ENCODE measurements around the gene POMGNT1.

Gene POMGNT1

GRCh38 chr1:46206399-46206798 lies 8.2 kb upstream of the POMGNT1 start:
- DNase-seq, result no peak

DNA sequence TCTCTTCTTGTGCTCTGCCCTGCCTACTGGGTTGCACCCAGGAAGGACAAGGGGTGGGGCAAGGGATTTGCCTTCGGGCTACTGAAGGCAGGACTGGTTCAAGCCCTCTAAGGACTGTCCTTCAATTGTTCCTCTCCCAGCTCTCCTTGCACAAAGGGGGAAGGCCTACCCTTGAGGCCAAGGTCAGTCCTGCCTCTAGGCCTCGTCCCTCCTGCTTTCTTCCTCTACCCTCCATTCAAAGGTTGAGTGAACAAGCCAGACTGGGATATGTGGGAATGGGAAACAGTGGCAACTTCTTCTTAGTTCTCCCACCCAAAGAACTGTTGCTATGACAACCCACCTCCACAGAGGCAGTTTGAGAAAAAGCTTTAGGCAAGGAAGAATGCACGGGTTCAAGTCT lies 7.6 kb upstream of the POMGNT1 start:
- DNase-seq, result no peak

GRCh38 chr1:46205141-46205540 lies 6.9 kb upstream of the POMGNT1 start:
- no peak for DNase-seq

- no peak for DNase-seq
These were observed 6.1 kb upstream of the POMGNT1 start for GRCh38 chr1:46204406-46204742.

DNA sequence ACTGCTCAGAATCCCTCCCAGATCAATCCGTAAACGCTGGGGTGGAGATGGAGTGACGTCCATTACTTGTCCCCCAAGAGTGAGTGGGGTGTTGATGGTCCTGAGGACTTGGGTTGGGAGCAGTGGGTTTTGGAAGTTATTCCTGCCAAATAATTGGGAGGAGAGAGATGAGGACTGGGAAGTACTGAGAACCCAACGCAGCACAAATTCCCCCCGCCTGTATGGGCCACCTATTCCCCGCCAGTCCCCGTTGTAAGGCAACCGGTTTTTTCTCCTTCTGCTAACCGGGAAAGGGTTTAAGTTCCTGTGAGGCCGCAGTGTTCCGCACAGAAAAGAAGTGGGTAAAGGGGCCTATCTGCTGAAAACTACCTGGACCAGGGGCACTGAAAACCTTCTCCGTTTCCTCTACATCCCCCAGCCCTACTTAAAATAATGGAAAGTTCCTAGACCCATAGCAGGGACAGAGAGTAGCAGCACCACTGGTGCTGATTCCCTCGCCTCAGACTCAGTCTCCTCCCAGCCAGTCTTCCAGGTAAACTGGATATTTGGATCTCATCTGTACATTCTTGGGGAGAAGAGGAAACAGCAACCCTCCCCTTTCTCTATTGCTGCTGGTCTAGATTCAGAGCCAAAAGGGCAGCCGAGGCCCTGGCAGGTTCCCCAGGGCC lies 5.6 kb upstream of the POMGNT1 start:
- no peak for DNase-seq

GRCh38 chr1:46199233-46199749 lies 1.1 kb upstream of the POMGNT1 start:
- DNase-seq, result no peak

DNA sequence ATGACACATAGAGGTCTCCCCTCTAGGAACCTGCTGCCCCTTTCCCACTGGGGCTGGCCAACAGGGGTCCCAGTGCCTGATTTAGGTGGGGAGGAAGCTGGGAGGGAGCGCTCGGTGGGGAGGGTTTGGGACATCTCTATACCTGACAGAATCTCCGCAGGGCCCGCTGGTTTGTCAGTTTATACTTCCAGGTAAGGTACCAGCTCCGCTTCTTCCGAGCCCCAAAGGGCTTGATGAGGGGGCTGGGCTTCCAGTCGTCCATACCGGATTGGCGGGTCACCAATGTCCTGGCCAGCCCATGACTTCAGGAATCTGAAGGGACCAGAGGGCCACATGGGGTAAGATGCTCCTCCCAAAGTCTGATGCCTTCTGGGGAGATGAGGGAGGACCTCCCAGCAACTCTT lies 672 bp downstream of the POMGNT1 start:
- DNase-seq, result no peak

- no peak for DNase-seq
These were observed 1.6 kb downstream of the POMGNT1 start for GRCh38 chr1:46196609-46197008.

GRCh38 chr1:46194641-46195193 lies 3.5 kb downstream of the POMGNT1 start:
- DNase-seq, result no peak

DNA sequence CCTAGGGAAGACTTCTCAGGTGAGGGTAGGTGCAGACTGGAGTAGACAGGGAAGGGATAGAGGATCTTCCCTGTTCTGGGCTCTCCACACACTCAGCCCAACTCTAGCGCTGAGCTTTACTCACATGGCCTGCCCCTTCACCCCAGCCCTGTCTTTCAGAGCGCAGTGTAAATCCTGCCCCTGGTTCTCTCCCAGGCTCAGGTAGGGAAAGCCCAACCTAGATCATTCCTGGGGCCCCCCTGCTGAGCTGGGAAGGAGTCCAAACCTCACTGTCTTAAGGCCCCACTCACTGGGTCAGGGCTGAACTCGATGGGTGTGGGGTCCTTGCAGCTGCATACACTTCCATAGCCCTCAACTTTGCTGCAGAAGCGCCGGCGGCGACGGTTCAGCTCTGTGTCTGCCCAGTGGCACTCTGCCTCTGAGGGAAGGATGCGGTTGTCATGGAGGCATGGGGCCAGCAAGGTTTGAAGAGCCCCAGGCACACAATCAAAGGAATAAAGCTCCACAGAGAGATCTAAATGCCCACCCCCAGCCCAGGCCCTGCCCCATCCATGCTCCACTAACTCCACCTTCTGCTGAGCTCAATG lies 4.2 kb downstream of the POMGNT1 start:
- no peak for DNase-seq

DNA sequence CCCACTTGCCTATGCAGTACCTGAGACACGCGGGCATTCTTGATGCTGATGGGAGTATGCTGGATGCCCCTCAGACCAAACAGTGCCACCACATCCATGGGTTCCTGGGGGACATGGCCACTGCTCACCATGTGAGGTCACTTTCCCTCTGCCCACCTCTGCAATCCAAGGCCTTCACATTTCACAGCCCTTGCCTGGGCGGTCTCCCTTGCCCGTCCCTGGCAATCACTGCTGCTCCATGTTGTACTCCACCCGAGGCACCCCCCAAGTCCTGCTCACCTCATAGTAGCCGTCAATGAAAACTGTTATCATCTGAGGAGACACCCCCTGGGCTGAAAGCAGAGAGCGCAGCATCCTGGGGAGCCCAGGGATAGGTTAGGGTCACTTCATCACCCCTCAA lies 4.9 kb downstream of the POMGNT1 start:
- no peak for DNase-seq

DNA sequence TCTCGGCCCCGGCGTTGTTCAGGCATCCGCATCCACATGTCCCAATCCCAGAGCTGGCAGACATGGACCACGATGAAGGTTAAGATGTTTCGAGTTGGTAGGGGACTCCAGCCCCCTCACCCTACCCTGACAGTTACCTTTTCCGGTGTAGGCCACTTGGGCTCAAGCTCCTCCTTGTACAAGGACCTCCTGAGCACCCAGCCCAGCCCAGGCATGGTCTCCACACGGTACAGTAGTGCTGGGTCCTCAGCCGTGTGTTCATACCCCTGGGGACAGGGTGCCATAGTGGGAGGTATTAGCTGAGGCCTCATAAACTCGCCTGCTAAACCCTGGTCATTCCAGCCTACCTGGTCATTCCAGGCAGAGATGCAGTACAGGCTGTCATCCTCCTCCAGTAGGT lies 6.1 kb downstream of the POMGNT1 start:
- DNase-seq, result no peak

DNA sequence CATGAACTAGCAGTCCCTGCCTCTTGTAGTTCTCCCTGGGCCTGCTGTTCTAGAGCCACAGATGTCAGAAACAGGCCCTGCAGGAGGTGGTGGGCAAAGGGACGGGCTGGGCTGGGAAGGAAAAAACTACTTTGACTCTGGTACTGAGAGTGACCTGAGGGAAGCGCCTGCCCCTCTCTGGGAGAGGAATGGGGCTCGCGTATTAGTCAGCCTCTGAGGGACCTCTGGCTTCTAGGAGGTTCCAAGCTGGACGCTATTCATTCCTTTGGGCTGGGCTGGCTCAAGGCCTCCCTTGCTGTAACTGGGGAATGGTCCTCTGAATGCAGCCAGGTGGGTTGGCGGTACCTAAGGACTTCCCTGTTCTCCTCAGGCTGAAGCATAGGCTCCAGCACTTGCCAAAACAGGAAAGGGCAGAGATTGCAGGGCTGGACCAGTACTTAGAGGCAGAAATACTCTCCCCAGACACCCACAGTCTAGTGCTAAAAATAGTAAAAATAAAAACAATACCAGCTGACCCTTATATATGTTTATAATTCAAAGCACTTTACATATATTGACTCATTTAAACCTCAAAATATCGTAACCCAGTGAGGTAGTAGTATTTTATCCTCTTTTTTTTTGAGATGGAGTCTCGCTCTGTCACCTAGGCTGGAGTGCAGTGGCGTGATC lies 7.1 kb downstream of the POMGNT1 start:
- DNase-seq, result no peak

DNA sequence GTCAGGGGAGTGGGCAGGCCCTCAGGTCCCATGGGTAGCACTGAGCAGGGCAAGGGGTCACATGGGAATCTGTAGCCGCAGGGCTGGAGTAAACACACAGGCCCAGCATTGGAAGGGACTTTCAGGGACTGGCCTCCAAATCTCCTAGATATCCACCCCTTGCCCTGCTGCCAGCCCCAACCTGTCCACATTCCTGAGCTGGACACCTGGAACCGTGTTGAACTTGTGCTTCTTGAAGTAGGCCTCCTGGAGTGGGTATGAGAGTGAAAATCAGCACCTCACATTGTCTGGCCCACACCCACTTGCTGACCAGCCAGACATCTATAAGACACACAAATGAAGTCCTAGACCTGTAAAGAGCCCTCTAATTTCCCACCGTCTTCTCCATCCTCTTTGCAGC lies 7.7 kb downstream of the POMGNT1 start:
- no peak for DNase-seq

DNA sequence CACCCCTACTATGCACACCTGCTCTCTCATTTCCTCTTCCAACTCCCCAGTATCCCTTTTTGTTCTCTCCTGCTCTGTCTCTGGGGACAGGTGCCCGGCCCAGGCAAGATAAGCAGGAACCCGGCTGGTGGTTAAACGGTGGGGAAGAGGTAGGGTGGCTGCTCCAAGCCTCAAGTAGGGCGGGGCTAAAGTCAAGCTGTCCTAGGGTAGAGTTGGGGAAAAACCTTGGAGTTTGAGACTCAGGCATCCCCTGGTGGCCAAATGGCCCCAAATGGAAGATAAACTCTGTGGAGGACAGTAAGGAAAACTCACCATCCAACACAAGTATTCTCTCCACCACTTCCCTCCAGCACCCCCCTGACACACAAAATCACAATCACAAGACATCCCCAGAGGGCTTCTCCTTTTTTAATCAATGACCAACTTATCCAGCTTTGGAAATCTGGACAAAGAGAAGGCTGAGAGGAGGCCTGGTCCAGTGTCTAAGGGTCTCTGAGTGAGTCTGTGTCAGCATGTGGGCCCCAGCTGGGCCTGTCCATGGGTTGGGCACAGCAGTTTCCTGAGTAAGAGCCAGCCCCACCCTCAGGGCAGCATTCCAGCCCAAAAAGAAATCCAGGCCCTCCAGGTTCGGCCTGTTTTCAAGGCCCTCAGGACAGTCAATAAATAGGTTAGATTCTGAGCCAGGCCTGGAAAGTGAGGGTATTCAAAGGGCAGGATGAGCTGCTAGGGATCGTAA lies 9.8 kb downstream of the POMGNT1 start:
- no peak for DNase-seq

- no peak for DNase-seq
These were observed 10.9 kb downstream of the POMGNT1 start for GRCh38 chr1:46187106-46187869.

GRCh38 chr1:46186076-46186475 lies 12.2 kb downstream of the POMGNT1 start:
- no peak for DNase-seq

DNA sequence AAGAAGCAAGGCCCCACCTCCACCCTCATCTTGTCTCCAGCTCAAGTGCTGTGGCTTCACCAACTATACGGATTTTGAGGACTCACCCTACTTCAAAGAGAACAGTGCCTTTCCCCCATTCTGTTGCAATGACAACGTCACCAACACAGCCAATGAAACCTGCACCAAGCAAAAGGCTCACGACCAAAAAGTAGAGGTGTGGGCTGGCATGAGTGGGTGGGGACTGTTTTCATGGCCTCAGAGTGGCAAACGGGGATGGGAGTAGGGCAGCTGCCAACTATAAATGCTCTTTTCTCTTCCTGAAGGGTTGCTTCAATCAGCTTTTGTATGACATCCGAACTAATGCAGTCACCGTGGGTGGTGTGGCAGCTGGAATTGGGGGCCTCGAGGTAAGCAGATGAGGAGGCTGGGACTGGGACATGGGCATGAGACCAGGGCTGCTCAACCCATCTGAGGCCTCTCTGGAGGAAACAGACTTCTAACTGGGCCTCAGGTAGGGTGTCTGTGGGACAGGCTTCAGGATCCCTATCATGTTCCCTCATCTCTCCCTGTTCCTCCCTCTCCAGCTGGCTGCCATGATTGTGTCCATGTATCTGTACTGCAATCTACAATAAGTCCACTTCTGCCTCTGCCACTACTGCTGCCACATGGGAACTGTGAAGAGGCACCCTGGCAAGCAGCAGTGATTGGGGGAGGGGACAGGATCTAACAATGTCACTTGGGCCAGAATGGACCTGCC lies 13.1 kb downstream of the POMGNT1 start:
- no peak for DNase-seq

GRCh38 chr1:46183926-46184557 lies 14.2 kb downstream of the POMGNT1 start:
- no peak for DNase-seq

DNA sequence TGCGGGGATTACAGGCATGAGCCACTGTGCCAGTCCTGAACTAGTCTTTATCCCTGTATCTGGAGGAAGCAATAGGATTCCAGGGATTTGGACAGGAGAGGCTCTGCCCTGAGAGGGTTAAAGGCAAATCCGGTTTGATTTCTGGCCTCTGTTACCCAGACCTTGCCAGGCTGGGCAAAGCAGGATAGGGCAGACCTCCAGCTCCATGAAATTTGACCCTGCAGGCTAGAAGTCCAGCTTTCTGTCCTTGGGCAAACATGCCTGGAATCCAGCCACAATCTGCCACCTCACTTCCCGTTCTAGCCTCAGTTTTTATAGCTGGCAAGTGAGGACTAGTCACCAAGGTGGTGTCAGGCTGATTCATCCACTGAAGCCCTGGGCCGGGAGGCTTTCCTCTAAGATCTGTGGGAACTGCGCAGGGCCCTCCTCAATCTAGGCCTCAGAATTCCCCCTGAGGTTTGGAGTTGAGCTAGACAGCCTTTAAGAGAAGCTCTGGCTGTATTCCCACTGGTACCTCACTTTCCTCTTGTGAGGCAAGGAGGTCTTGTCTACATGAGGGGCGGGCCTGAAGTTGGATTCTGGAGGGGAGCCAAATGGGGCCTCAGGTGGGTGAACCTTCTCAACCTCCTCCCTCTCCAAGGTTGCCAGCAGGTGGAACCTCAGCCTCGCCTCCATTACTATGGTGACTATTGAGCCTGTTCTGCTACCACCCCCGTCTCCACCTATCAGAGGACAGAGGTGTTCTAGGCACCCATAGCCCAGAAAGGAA lies 15.0 kb downstream of the POMGNT1 start:
- no peak for DNase-seq
